Stimulated activated CD8-positive, alpha-beta memory T cell treated with anti-CD3 and anti-CD28 coated beads, Interleukin-12 subunit alpha, Interleukin-12 subunit beta, amount 100 ng/mL, for 1 hour (primary cell): Measurements from ENCODE around the gene NUP160.
"Not testable (repeated sequence)": the region's sequence is repeated elsewhere in the genome, so short reads cannot be mapped to it uniquely, and the experiment has no call there.

Source experiments
- DNase-seq: peaks from one replicate; pipeline ENCODE4 v3.0.0-alpha.2; 2020; ENCODE audit warnings: low read depth

NUP160 gene

DNA sequence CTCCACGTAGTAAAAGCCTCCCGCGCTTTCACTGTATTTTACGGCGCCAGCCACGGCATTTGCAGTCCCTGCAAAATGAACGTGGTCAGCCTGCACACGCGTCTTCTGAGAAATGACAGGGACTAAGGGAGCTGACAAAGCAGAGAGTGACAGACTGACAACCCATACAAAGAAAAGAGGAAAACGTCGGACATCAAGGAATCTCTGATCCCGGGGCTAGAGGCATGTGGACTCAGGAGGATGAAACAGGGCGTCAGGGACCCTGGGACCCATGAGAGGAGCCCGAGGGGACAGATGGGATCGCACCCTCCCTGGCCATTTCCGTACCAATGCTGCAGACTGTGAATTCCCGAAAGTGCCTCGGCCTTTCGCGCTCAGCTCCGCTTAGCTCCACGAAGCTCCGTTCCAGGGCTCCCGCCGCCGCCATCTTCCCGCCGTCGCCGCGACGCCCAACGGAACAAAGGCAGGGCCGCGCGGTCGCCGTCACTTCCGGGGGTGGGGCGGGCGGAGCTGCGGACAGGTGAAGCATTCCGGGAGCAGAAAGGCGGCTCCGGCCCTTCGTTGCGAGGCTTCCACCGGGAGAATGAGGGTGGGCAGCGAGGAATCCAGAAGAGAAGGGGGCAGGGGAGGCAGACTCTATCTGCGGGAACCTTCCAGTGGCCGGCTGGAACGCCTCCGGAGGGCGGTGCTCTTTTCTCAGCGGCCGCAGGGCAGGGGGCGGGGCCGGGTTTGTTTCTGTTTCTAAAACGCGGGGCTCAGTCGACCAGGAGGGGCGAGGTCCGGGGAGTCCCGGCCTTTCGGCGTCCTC lies at the start of gene NUP160:
Gene NUP160, minus strand, starts transcription at position 459 of the 808 bp plus-strand sequence. Its CDS starts 32 bp downstream, at position 427.
- DNase-seq = peak; percentile 82

GRCh38 chr11:47896199-47896598 lies 48.0 kb upstream of the NUP160 start:
- DNase-seq = no peak

DNA sequence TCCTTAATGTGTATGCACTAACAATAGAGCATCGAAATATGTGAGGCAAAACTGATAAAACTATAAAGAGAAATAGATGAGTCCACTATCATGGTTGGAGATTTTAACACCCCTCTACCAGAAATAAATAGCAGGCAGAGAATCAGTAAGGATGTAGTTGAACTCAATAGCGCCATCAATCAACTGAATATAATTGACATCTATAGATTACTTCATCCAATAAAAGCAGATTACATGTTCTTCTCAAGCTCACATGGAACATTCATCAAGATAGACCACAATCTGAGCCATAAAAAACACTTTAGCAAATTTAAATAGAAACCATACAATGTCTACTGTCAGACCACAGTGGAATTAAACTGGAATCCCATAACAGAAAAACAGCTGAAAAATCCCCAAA lies 46.9 kb upstream of the NUP160 start:
- DNase-seq = no peak

GRCh38 chr11:47892546-47893276 lies 44.6 kb upstream of the NUP160 start:
- not testable (repeated sequence) for DNase-seq

DNA sequence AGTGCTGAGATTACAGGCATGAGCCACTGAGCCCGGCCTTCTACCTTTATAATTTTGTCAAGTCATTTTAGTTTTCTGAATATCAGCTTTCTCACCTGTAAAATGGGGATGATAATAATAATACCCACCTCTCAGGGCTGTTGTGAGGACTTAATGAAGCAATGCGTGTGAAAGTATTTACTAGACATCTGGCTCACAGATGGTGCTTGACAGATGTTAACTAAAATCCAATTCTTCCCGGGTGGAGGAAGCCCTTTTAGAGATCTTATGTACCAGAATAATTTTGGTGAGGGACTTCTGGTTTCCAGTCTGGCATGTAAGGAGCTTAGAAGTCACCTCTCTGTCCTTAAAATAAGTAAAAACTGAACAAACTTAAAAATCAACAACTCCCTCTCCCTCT lies 43.7 kb upstream of the NUP160 start:
- no peak for DNase-seq

DNA sequence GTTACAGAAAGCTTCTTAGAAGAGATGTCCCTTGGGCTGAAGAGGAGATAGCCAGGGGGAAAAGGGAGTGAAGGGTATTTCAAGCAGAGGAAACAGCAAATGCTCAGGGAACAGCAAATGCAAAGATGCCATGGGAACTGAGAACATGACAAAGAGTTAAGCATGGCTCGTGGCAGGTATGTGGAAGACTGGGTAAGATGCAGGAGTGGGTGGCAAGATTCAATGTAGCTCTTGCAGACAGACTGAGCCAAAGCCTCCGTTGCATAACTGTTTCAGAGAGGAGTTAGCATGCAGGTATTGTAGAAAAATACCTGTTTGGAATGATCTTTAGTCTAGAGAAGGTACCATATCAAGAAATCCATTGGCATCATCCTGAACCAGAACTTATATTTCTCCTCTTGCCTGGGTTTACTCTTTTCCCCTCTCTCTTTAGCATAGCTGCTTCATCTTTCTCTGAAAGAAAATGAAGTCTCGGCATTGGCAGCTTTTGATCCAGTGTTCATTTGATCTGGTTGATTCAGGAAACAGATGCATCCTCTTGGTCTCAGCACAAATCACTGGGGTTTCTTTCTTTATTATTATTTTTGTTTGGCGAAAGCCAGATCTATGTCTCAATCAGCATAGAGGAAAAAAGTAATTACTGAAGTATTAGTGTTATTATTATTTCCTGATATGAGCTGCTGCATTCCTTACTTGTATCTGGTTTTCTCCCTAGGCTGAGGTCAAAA lies 41.7 kb upstream of the NUP160 start:
- no peak for DNase-seq

GRCh38 chr11:47887910-47888569 lies 39.9 kb upstream of the NUP160 start:
- no peak for DNase-seq

GRCh38 chr11:47886096-47886495 lies 37.9 kb upstream of the NUP160 start:
- no peak for DNase-seq

DNA sequence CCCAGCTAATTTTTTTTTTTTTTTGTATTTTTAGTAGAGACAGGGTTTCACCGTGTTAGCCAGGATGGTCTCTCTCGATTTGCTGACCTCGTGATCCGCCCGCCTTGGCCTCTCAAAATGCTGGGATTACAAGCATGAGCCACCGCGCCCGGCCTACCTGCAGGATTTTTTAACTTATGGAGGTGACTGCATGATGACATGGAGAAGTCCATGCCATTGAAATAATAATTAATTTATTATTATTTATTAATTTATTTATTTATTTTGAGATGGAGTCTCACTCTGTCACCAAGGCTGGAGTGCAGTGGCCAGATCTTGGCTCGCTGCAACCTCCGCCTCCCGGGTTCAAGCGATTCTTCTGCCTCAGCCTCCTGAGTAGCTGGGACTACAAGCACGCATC lies 34.3 kb upstream of the NUP160 start:
- not testable (repeated sequence) for DNase-seq

GRCh38 chr11:47881145-47881544 lies 33.0 kb upstream of the NUP160 start:
- no peak for DNase-seq

DNA sequence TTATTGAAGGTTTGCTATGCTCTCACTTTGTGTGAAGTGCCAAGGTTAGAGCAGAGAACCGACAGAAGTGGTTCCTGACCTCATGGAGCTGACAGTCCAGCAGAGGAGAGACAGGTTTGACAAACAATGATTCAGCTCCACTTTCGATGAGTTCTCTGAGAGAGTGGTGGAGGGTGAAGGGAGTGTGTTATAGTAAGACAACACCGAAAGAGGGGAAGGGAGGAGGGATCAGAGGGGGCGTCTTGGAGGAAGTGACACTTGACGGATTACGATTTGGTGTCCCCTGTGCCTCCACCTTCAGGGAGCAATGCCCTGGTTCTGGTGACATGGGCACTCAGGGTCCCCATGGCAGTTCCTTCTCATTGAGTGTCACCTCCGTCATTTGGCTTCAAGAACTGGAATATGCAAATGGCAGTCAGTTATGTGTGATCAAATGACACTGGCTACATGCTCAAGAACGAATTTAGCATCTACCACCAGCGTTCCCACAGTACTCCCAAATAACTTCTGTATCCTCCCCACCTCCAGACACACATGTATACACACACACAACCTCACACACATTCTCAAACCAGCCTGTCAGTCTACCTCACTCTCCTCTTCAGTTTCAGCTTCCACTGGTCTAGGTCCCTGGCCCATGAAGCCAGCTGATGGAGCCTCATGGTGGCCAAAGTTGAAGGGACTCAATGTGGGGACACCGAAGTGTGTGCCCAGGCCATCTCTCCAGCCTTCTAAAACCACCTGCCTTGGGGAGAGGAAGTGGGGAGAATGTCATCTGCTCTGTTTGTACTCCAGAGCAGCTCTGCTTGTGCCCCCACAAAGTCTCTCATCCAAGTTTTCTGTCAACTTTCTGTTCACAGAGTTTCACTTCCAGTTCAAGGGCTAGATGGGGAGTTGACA lies 31.4 kb upstream of the NUP160 start:
- no peak for DNase-seq

DNA sequence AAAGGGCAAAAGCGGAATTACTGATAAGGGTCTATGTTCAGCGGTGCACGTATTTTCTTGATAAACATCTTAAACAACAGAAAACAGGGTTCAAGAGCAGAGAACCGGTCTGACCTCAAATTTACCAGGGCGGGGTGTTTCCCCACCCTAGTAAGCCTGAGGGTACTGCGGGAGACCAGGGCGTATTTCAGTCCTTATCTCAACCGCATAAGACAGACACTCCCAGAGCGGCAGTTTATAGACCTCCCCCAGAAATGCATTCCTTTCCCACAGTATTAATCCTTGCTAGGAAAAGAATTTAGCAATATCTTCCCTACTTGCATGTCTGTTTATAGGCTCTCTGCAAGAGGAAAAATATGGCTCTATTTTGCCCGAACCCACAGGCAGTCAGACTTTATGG lies 27.7 kb upstream of the NUP160 start:
- not testable (repeated sequence) for DNase-seq

DNA sequence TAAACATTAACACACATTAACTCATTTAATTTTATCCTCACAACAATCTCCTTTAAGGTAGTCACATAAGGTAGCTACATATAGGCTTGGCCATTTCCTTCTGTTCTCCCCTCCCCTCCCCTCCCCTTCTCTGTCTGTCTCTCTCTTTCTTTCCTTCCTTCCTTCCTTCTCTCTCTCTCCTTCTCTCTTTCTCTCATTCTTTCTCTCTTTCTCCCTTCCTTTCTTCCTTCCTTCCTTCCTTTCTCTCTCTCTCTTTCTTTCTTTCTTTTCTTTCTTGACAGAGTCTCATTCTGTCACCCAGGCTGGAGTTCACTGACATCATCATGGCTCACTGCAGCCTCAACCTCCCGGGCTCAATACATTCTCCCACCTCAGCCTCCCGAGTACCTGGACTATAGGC lies 22.3 kb upstream of the NUP160 start:
- DNase-seq = no peak

DNA sequence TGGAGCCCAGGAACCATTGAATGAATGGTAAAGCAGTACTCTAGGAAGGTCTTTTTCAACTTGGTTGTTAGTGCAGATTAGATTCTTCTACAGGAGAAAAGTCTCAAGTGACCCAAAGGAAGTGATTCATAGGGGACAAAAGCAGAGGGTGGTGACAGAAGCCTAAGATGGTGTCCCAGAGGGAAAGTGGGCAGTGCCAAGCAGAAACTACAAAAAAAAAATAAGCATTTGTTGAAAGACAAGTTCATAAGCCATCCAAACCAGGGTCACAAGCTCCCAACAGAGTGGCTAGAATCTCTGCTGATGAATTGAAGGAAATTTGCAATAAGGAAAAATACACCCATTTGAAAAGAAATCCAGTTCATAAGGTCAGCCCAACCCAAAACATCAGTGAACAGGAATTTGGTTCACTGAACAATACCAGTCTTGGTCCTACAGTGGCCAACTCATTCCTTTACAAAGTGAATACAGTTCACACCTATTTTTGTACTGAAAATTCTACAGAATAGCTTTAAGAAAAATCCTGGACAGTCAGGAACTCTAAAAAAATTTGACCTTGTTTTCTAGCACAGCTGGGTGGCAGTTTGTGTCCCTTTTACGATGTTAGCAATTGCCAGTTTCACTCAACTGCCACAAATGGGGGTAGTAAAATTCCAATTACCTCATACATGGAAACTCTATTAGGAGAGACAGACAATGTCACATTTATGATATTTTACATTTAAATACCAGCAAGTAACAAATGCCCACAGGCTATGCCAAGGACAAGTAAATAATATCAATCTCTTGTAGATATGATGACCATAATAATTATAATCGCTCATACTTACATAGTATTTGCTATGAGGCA lies 21.6 kb upstream of the NUP160 start:
- no peak for DNase-seq

- no peak for DNase-seq
These were observed 19.7 kb upstream of the NUP160 start for GRCh38 chr11:47867823-47868222.

GRCh38 chr11:47866892-47867291 lies 18.7 kb upstream of the NUP160 start:
- not testable (repeated sequence) for DNase-seq

DNA sequence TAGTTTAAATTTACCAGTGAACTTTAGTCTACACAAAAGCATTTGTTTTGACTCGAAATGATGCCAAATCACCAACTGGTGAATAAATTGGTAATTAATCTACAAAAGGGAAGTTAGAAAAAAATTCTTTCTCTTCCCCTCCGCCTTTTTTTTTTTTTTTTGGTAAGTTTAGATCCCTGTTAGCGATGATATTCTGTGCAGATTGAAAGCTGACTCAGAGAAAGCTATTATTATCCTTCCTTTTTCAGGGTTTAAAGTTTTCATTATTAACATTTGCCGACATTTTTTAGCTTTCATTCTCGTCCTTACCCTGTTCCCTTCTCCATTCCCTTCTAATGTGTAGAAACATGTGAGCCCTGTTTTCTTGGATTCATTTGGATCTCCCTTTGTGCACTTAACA lies 16.8 kb upstream of the NUP160 start:
- no peak for DNase-seq

- no peak for DNase-seq
These were observed 15.8 kb upstream of the NUP160 start for GRCh38 chr11:47863898-47864430.

- DNase-seq = no peak
These were observed 15.2 kb upstream of the NUP160 start for GRCh38 chr11:47863189-47863897.
